ENCODE data around the gene MED22. TPM values are rescaled to one million over a fixed set of nuclear protein-coding genes. Genes with fewer than 3 reads are reported as not detected.

MED22 gene
- total RNA-seq, 1 donor from 2014 or later, result 26.0 TPM

DNA sequence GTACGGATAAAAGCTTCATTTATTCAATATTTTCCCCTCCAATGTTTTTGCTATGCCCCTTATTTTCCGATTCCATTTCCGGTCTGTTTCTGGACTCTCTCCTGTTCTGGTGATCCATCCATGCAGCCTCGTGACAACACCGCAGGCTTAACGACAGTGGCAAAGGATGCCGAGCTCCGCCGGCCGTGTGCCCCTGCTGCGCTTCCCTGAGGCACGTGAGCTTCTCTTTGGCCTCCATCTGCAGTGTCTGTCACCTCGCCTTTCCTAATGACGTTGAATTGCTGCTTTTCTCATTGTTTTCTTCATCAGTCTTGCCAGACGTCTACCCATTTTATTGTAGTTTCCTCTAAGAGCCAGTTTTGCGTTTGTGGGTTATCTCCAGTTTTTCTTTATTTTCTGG lies 40.6 kb downstream of the MED22 start:
- TF ChIP-seq CTCF (IDR thresholded peaks at IDR 0.05), result no peak
- DNase-seq (ENCODE audit: low spot score), result no peak
- peaks cover 7% of the 10 kb centered on the region for H3K9me3 Mint-ChIP-seq (ENCODE audit: low read depth)
- no peak overlapping the region for H3K27ac Mint-ChIP-seq (ENCODE audit: unreplicated experiment)
- H3K4me3 Mint-ChIP-seq (ENCODE audit: unreplicated experiment), result no peak overlapping the region
- H3K36me3 Mint-ChIP-seq (ENCODE audit: low read depth), result no peaks in the 10 kb centered on the region
- H3K27me3 Mint-ChIP-seq (ENCODE audit: low read depth), result peaks cover 5% of the 10 kb centered on the region
- H3K4me1 Mint-ChIP-seq (ENCODE audit: low read depth), result peaks cover 9% of the 10 kb centered on the region

GRCh38 chr9:133306242-133307204 lies 41.4 kb downstream of the MED22 start:
- no peak for DNase-seq (ENCODE audit: low spot score)
- H3K4me3 Mint-ChIP-seq (ENCODE audit: unreplicated experiment), result no peak overlapping the region
- peaks cover 9% of the 10 kb centered on the region for H3K4me1 Mint-ChIP-seq (ENCODE audit: low read depth)
- H3K27ac Mint-ChIP-seq (ENCODE audit: unreplicated experiment), result no peak overlapping the region
- H3K27me3 Mint-ChIP-seq (ENCODE audit: low read depth), result peaks cover 10% of the 10 kb centered on the region
- TF ChIP-seq CTCF (IDR thresholded peaks at IDR 0.05), result no peak
- H3K36me3 Mint-ChIP-seq (ENCODE audit: low read depth), result no peaks in the 10 kb centered on the region
- H3K9me3 Mint-ChIP-seq (ENCODE audit: low read depth), result peaks cover 7% of the 10 kb centered on the region

DNA sequence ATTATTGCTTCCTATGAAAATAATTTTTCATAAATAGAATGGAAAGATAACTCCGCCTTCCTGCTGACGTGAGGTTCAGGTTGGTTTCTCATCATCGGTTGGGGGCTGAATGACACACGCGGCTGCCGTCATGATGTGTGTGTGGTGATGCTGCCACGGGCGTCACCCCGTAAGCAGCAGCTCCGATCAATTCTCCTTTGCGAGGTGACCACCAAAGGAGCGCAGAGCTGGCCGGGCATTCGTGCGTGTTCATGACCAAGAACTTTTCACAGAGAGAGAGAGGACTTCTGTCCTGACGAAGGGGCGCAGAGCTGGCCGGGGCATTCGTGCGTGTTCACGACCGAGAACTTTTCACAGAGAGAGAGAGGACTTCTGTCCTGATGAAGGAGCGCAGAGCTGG lies 42.2 kb downstream of the MED22 start:
- DNase-seq (ENCODE audit: low spot score), result no peak
- Mint-ChIP-seq H3K4me1 (ENCODE audit: low read depth) (peaks cover 9% of the 10 kb centered on the region), H3K36me3 (ENCODE audit: low read depth) (no peaks in the 10 kb centered on the region), H3K27me3 (ENCODE audit: low read depth) (peaks cover 10% of the 10 kb centered on the region), H3K9me3 (ENCODE audit: low read depth) (peaks cover 7% of the 10 kb centered on the region), H3K4me3 (ENCODE audit: unreplicated experiment) (no peak overlapping the region), H3K27ac (ENCODE audit: unreplicated experiment) (no peak overlapping the region)
- TF ChIP-seq CTCF (IDR thresholded peaks at IDR 0.05), result no peak

GRCh38 chr9:133304477-133305377 lies 43.2 kb downstream of the MED22 start:
- no peak for TF ChIP-seq CTCF (IDR thresholded peaks at IDR 0.05)
- no peak overlapping the region for H3K27ac Mint-ChIP-seq (ENCODE audit: unreplicated experiment)

DNA sequence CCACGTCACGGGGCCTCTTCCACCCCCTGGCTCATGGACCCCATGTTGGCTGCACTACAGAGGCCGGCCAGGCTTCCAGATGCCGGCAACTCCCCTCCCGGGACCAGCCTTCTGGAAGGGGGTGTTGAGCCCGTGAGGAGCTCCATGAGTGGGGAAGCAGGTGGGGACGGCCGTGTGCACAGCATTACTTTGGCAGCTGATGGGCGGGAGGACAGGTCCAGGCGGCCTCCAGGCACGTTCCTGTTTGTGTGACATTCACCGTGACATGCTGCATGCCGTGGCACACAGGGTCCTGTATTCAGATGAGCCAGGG lies 43.8 kb downstream of the MED22 start:
- TF ChIP-seq CTCF (IDR thresholded peaks at IDR 0.05), result no peak
- Mint-ChIP-seq H3K27me3 (ENCODE audit: low read depth) (peaks cover 15% of the 10 kb centered on the region), H3K27ac (ENCODE audit: unreplicated experiment) (no peak overlapping the region), H3K9me3 (ENCODE audit: low read depth) (no peaks in the 10 kb centered on the region), H3K4me3 (ENCODE audit: unreplicated experiment) (no peak overlapping the region), H3K4me1 (ENCODE audit: low read depth) (peaks cover 9% of the 10 kb centered on the region), H3K36me3 (ENCODE audit: low read depth) (no peaks in the 10 kb centered on the region)
- DNase-seq (ENCODE audit: low spot score), result no peak

More at GRCh38 chr9:133304477-133305377, 43.2 kb downstream of the MED22 start:
- DNase-seq (ENCODE audit: low spot score), result no peak
- Mint-ChIP-seq H3K9me3 (ENCODE audit: low read depth) (peaks cover 5% of the 10 kb centered on the region), H3K36me3 (ENCODE audit: low read depth) (no peaks in the 10 kb centered on the region), H3K4me1 (ENCODE audit: low read depth) (peaks cover 9% of the 10 kb centered on the region), H3K27me3 (ENCODE audit: low read depth) (peaks cover 12% of the 10 kb centered on the region), H3K4me3 (ENCODE audit: unreplicated experiment) (no peak overlapping the region)
